ENCODE measurements around the gene RGS9.

RGS9 gene

GRCh38 chr17:65173284-65173793 is 36.2 kb downstream of the RGS9 start:
- Histone ChIP-seq H2AFZ (ENCODE audit: low read depth, low read length, severe bottlenecking) (no peak overlapping the region), H3K4me2 (ENCODE audit: low read depth, low read length, poor library complexity, severe bottlenecking) (no peak overlapping the region), H3F3A (ENCODE audit: insufficient read depth) (peaks cover 9% of the 10 kb centered on the region), H3K9ac (ENCODE audit: low read length) (no peak overlapping the region), H3K4me3 (ENCODE audit: insufficient read depth, low read length, poor library complexity, severe bottlenecking) (no peak overlapping the region), H3K36me3 (ENCODE audit: low read length) (no peaks in the 10 kb centered on the region), H3K79me2 (ENCODE audit: insufficient read depth, low read length) (no peaks in the 10 kb centered on the region), H3K9me3 (ENCODE audit: insufficient read depth, low read length) (no peaks in the 10 kb centered on the region), H3K27ac (ENCODE audit: low read depth, low read length) (no peak overlapping the region), H3K27me3 (ENCODE audit: low read length) (no peaks in the 10 kb centered on the region), H4K20me1 (ENCODE audit: low read depth, low read length) (no peaks in the 10 kb centered on the region), H3K9me2 (replicated peaks; ENCODE audit: insufficient read depth, low read length) (no peaks in the 10 kb centered on the region)
- no peak for TF ChIP-seq EZH2phosphoT487 (conservative IDR thresholded peaks at IDR 0.05; ENCODE audit: low read length)
- TF ChIP-seq CTCF (IDR thresholded peaks at IDR 0.05; ENCODE audit: insufficient read depth, low read length, poor library complexity, severe bottlenecking): no peak

GRCh38 chr17:65173976-65174683 is 37.0 kb downstream of the RGS9 start:
- Histone ChIP-seq H3K9ac (ENCODE audit: low read length) (no peak overlapping the region), H3K27me3 (ENCODE audit: low read length) (no peaks in the 10 kb centered on the region), H3K27ac (ENCODE audit: low read depth, low read length) (no peak overlapping the region), H2AFZ (ENCODE audit: low read depth, low read length, severe bottlenecking) (no peak overlapping the region), H3K4me3 (ENCODE audit: insufficient read depth, low read length, poor library complexity, severe bottlenecking) (no peak overlapping the region), H3K4me2 (ENCODE audit: low read depth, low read length, poor library complexity, severe bottlenecking) (no peak overlapping the region), H3K9me3 (ENCODE audit: insufficient read depth, low read length) (no peaks in the 10 kb centered on the region), H4K20me1 (ENCODE audit: low read depth, low read length) (no peaks in the 10 kb centered on the region), H3K36me3 (ENCODE audit: low read length) (no peaks in the 10 kb centered on the region), H3K9me2 (replicated peaks; ENCODE audit: insufficient read depth, low read length) (no peaks in the 10 kb centered on the region), H3F3A (ENCODE audit: insufficient read depth) (peaks cover 16% of the 10 kb centered on the region), H3K79me2 (ENCODE audit: insufficient read depth, low read length) (no peaks in the 10 kb centered on the region)
- TF ChIP-seq CTCF (IDR thresholded peaks at IDR 0.05; ENCODE audit: insufficient read depth, low read length, poor library complexity, severe bottlenecking) (no peak), EZH2phosphoT487 (conservative IDR thresholded peaks at IDR 0.05; ENCODE audit: low read length) (no peak)

- H4K20me1 ChIP-seq (ENCODE audit: low read depth, low read length): no peaks in the 10 kb centered on the region
- no peak overlapping the region for H3K27ac ChIP-seq (ENCODE audit: low read depth, low read length)
- TF ChIP-seq EZH2phosphoT487 (conservative IDR thresholded peaks at IDR 0.05; ENCODE audit: low read length): no peak
- no peak for TF ChIP-seq CTCF (IDR thresholded peaks at IDR 0.05; ENCODE audit: insufficient read depth, low read length, poor library complexity, severe bottlenecking)
Observed at GRCh38 chr17:65174974-65175373, 37.8 kb downstream of the RGS9 start.

More at GRCh38 chr17:65174974-65175373, 37.8 kb downstream of the RGS9 start:
- Histone ChIP-seq H3K9me3 (ENCODE audit: insufficient read depth, low read length) (no peaks in the 10 kb centered on the region), H3K4me2 (ENCODE audit: low read depth, low read length, poor library complexity, severe bottlenecking) (no peak overlapping the region), H3K4me3 (ENCODE audit: insufficient read depth, low read length, poor library complexity, severe bottlenecking) (no peak overlapping the region), H2AFZ (ENCODE audit: low read depth, low read length, severe bottlenecking) (no peak overlapping the region), H3K27me3 (ENCODE audit: low read length) (no peaks in the 10 kb centered on the region), H3F3A (ENCODE audit: insufficient read depth) (peaks cover 24% of the 10 kb centered on the region), H3K9me2 (replicated peaks; ENCODE audit: insufficient read depth, low read length) (no peaks in the 10 kb centered on the region), H3K9ac (ENCODE audit: low read length) (no peak overlapping the region), H3K36me3 (ENCODE audit: low read length) (no peaks in the 10 kb centered on the region), H3K79me2 (ENCODE audit: insufficient read depth, low read length) (no peaks in the 10 kb centered on the region)

All from SU-DHL-6 (cell line).